HepG2 (cell line): ENCODE results near the gene TBC1D12. TPM values are rescaled to one million over a fixed set of nuclear protein-coding genes. Genes with fewer than 3 reads are reported as not detected.
A peak's percentile ranks its signal among the peaks of the same experiment; 100 is the strongest.

ENCODE experiments used
- CHD2 ChIP-seq: IDR thresholded peaks from 2 replicates; pipeline ENCODE4 v1.6.1; 2011; ENCODE audit warnings: low read depth, low read length, improper control_type of control experiment
- EHMT2 ChIP-seq: fragments of 200-600 bp; sonication (generic); IDR thresholded peaks from 2 replicates; pipeline ENCODE4 v1.7.0; 2017; ENCODE audit warnings: antibody characterized with exemption, low read depth, low read length, borderline replicate concordance
- FOXP1 ChIP-seq, 2 experiments: fragments of 450-650 bp in 1 of 2; IDR thresholded peaks; 2 replicates each; pipeline ENCODE4 v1.6.1; 2017 to 2018; ENCODE audit warnings: antibody characterized with exemption in 1 of 2
- IRX3 ChIP-seq: sonication (generic); formaldehyde crosslinking; IDR thresholded peaks from 2 replicates; pipeline ENCODE4 v1.8.1; 2023; ENCODE audit warnings: mild to moderate bottlenecking, low read depth, missing genetic modification reagents, borderline replicate concordance
- KDM6A ChIP-seq: IDR thresholded peaks from 2 replicates; pipeline ENCODE4 v1.6.1; 2016; ENCODE audit warnings: low read depth
- LCORL ChIP-seq, 2 experiments: fragments of 450-650 bp in 1 of 2; sonication (generic) in 1 of 2; formaldehyde crosslinking in 1 of 2; IDR thresholded peaks; 2 replicates each; pipeline versions ENCODE4 v1.5.0 to v1.6.1; 2017 to 2020; ENCODE audit warnings: antibody characterized with exemption in 1 of 2, missing genetic modification reagents in 1 of 2
- MTA1 ChIP-seq: sonication (generic); formaldehyde crosslinking; IDR thresholded peaks from 2 replicates; pipeline ENCODE4 v1.4.0; 2020; ENCODE audit warnings: missing genetic modification reagents, mild to moderate bottlenecking, borderline replicate concordance
- NR3C1 ChIP-seq: sonication (generic); formaldehyde crosslinking; IDR thresholded peaks from 2 replicates; pipeline ENCODE4 v1.4.0; 2020; ENCODE audit warnings: missing genetic modification reagents
- SIX4 ChIP-seq: sonication (generic); formaldehyde crosslinking; IDR thresholded peaks from 2 replicates; pipeline ENCODE4 v1.4.0; 2020; ENCODE audit warnings: missing genetic modification reagents
- TMF1 ChIP-seq: sonication (generic); formaldehyde crosslinking; IDR thresholded peaks from 2 replicates; pipeline ENCODE4 v1.8.1; 2022; ENCODE audit warnings: low read depth, missing genetic modification reagents
- TP53 ChIP-seq: sonication (generic); formaldehyde crosslinking; conservative IDR thresholded peaks from 2 replicates; pipeline ENCODE4 v1.4.0; 2020; ENCODE audit warnings: missing genetic modification reagents
- ZBTB42 ChIP-seq: sonication (generic); formaldehyde crosslinking; IDR thresholded peaks from 2 replicates; pipeline ENCODE4 v1.5.0; 2020; ENCODE audit warnings: mild to moderate bottlenecking, missing genetic modification reagents
- ZNF121 ChIP-seq: sonication (generic); formaldehyde crosslinking; IDR thresholded peaks from 2 replicates; pipeline ENCODE4 v1.5.0; 2020; ENCODE audit warnings: mild to moderate bottlenecking, missing genetic modification reagents
- ZNF558 ChIP-seq: sonication (generic); formaldehyde crosslinking; IDR thresholded peaks from 2 replicates; pipeline ENCODE4 v1.9.0; 2022; ENCODE audit warnings: mild to moderate bottlenecking, missing genetic modification reagents, borderline replicate concordance
- polyA plus RNA-seq, 8 experiments: library from polyadenylated mRNA; depleted of rRNA in 3 of 8; stranded (reverse) in 7 of 8; unstranded in 1 of 8; fragments of >200 nt; fragmentation: Illumina TruSeq in 4 of 8; extraction: Trizol in 4 of 8; gene quantifications; 2 replicates each; pipeline versions ENCODE4 v1.2.1 to v1.2.3, GENCODE V29; 2011 to 2016; ENCODE audit warnings: low read depth in 4 of 8, missing spikeins in 1 of 8, mixed read lengths in 1 of 8; ENCODE audit not compliant: insufficient read depth in 1 of 8
- total RNA-seq, 5 experiments: library from RNA; depleted of rRNA; stranded (reverse); fragments of >200 nt; fragmentation: Illumina TruSeq; extraction: Trizol; gene quantifications; 2 replicates each; pipeline ENCODE4 v1.2.3, GENCODE V29; 2016; ENCODE audit warnings: low read depth in 1 of 5
- TF ChIP-seq, protein P1 (sequence below): sonication (generic); formaldehyde crosslinking; conservative IDR thresholded peaks from 2 replicates; pipeline ENCODE4 v1.4.0; 2020; ENCODE audit warnings: missing genetic modification reagents
- TF ChIP-seq, protein P2 (sequence below): sonication (generic); formaldehyde crosslinking; IDR thresholded peaks from 2 replicates; pipeline ENCODE4 v1.5.0; 2020; ENCODE audit warnings: missing genetic modification reagents, mild to moderate bottlenecking, borderline replicate concordance
- TF ChIP-seq, protein P3 (sequence below): sonication (generic); formaldehyde crosslinking; IDR thresholded peaks from 2 replicates; pipeline ENCODE4 v1.4.0; 2020; ENCODE audit warnings: missing genetic modification reagents
- TF ChIP-seq, protein P4 (sequence below): sonication (generic); formaldehyde crosslinking; IDR thresholded peaks from 2 replicates; pipeline ENCODE4 v1.4.0; 2020; ENCODE audit warnings: missing genetic modification reagents, low read depth, mild to moderate bottlenecking, borderline replicate concordance
- TF ChIP-seq, protein P5 (sequence below): sonication (generic); formaldehyde crosslinking; IDR thresholded peaks from 2 replicates; pipeline ENCODE4 v1.8.0; 2022; ENCODE audit warnings: low read depth, missing genetic modification reagents

TBC1D12 gene
- total and polyA plus RNA-seq, 2 of the 13 experiments (the other 11 are each of a cell fraction or from before 2014, with no cell fraction given), result 5.7 to 6.2 TPM

DNA sequence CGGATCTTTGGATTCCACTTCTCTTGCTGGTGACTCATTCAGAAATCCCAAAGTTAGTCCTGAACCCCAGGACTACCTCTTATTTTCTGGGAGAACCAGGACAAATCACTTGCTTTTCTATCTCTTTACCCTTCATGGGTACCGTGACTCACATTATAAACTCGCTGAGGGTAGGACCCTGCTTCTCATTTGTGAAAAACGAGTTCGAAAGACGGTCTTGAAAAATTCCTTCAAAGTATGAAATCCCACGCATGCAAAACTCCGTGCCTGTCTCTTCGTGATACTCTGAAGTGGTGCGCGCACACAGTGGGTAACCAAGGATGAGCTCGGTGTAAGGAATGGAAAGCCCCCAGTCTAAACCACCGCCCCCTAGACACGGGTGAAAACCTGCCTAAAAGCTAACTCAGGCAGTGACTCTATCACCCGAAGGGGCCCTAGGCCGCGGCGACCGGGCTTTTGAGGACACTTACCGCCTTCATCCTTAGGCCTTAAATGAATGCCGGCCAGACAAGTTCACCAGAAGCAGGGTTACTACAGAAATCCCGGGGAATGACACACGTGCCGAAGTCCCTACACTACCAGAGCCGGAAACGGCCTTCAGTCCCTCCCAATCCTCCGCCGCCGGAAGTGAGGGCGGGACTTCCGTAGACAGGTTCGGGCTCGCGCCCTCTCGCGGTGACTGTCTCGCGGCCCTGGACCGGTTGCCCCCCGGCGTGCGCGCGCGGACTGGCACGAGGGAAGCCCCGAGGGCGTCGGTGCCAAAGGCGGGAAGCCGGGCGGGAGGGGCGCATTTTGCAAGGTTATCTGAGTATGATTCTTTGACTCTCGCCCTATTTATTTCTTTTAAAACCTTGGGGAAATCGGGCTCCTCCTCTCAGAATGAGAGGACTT is 39.7 kb upstream of the TBC1D12 start, which contains the start of gene NOC3L (continued):
- TF ChIP-seq ZBTB42, result peak; percentile 76; the same call in 1 of the 2 replicates
- peak; percentile 79; the same call in 1 of the 2 replicates for TF ChIP-seq MTA1 (CRISPR knock-in tag)
- TF ChIP-seq SIX4, result peak; percentile 63; the same call in 1 of the 2 replicates
- TF ChIP-seq, protein P1, sequence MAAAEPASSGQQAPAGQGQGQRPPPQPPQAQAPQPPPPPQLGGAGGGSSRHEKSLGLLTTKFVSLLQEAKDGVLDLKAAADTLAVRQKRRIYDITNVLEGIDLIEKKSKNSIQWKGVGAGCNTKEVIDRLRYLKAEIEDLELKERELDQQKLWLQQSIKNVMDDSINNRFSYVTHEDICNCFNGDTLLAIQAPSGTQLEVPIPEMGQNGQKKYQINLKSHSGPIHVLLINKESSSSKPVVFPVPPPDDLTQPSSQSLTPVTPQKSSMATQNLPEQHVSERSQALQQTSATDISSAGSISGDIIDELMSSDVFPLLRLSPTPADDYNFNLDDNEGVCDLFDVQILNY (CRISPR knock-in tag), result peak; percentile 95
- peak; percentile 95 for TF ChIP-seq TMF1 (CRISPR knock-in tag)
- TF ChIP-seq ZNF558, result peak; percentile 98; the same call in 1 of the 2 replicates
- TF ChIP-seq, protein P2, sequence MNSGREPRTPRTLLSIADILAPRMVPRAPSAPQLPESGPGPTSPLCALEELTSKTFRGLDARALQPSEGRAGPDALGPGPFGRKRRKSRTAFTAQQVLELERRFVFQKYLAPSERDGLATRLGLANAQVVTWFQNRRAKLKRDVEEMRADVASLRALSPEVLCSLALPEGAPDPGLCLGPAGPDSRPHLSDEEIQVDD (CRISPR knock-in tag), result peak; percentile 97
- peak; percentile 93 for TF ChIP-seq CHD2
- TF ChIP-seq, protein P3, sequence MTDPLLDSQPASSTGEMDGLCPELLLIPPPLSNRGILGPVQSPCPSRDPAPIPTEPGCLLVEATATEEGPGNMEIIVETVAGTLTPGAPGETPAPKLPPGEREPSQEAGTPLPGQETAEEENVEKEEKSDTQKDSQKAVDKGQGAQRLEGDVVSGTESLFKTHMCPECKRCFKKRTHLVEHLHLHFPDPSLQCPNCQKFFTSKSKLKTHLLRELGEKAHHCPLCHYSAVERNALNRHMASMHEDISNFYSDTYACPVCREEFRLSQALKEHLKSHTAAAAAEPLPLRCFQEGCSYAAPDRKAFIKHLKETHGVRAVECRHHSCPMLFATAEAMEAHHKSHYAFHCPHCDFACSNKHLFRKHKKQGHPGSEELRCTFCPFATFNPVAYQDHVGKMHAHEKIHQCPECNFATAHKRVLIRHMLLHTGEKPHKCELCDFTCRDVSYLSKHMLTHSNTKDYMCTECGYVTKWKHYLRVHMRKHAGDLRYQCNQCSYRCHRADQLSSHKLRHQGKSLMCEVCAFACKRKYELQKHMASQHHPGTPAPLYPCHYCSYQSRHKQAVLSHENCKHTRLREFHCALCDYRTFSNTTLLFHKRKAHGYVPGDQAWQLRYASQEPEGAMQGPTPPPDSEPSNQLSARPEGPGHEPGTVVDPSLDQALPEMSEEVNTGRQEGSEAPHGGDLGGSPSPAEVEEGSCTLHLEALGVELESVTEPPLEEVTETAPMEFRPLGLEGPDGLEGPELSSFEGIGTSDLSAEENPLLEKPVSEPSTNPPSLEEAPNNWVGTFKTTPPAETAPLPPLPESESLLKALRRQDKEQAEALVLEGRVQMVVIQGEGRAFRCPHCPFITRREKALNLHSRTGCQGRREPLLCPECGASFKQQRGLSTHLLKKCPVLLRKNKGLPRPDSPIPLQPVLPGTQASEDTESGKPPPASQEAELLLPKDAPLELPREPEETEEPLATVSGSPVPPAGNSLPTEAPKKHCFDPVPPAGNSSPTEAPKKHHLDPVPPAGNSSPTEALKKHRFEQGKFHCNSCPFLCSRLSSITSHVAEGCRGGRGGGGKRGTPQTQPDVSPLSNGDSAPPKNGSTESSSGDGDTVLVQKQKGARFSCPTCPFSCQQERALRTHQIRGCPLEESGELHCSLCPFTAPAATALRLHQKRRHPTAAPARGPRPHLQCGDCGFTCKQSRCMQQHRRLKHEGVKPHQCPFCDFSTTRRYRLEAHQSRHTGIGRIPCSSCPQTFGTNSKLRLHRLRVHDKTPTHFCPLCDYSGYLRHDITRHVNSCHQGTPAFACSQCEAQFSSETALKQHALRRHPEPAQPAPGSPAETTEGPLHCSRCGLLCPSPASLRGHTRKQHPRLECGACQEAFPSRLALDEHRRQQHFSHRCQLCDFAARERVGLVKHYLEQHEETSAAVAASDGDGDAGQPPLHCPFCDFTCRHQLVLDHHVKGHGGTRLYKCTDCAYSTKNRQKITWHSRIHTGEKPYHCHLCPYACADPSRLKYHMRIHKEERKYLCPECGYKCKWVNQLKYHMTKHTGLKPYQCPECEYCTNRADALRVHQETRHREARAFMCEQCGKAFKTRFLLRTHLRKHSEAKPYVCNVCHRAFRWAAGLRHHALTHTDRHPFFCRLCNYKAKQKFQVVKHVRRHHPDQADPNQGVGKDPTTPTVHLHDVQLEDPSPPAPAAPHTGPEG (CRISPR knock-in tag), result peak; percentile 91
- no peak for TF ChIP-seq NR3C1
- no peak for TF ChIP-seq KDM6A (CRISPR knock-in tag)
- 0 out of 2 replicates have a peak, but pooled peaks have one; percentile 83 for TF ChIP-seq TP53 (CRISPR knock-in tag)
- TF ChIP-seq FOXP1 (IDR thresholded peaks at IDR 0.05), result no peak
- TF ChIP-seq FOXP1 (CRISPR knock-in tag; IDR thresholded peaks at IDR 0.05), result no peak
- TF ChIP-seq, protein P4, sequence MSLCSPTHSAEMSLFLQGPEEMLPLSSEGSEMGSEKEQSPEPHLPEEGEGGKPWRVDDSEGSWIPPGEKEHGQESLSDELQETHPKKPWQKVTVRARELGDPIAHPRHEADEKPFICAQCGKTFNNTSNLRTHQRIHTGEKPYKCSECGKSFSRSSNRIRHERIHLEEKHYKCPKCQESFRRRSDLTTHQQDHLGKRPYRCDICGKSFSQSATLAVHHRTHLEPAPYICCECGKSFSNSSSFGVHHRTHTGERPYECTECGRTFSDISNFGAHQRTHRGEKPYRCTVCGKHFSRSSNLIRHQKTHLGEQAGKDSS (CRISPR knock-in tag), result peak; percentile 86
- TF ChIP-seq IRX3 (CRISPR knock-in tag), result peak; percentile 99
- peak; percentile 63; the same call in 1 of the 2 replicates for TF ChIP-seq ZNF121 (CRISPR knock-in tag)
- TF ChIP-seq, protein P5, sequence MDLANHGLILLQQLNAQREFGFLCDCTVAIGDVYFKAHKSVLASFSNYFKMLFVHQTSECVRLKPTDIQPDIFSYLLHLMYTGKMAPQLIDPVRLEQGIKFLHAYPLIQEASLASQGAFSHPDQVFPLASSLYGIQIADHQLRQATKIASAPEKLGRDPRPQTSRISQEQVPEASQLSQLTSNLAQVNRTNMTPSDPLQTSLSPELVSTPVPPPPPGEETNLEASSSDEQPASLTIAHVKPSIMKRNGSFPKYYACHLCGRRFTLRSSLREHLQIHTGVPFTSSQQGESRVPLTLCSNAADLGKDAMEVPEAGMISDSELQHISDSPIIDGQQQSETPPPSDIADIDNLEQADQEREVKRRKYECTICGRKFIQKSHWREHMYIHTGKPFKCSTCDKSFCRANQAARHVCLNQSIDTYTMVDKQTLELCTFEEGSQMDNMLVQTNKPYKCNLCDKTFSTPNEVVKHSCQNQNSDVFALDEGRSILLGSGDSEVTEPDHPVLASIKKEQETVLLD (CRISPR knock-in tag), result peak; percentile 87
- TF ChIP-seq EHMT2, result no peak
- no peak for TF ChIP-seq LCORL (IDR thresholded peaks at IDR 0.05)
- TF ChIP-seq LCORL (CRISPR knock-in tag; IDR thresholded peaks at IDR 0.05), result peak; percentile 85
